ENCODE data around the gene MIX23.
"Not testable (repeated sequence)": the region's sequence is repeated elsewhere in the genome, so short reads cannot be mapped to it uniquely, and the experiment has no call there.

The MIX23 gene

DNA sequence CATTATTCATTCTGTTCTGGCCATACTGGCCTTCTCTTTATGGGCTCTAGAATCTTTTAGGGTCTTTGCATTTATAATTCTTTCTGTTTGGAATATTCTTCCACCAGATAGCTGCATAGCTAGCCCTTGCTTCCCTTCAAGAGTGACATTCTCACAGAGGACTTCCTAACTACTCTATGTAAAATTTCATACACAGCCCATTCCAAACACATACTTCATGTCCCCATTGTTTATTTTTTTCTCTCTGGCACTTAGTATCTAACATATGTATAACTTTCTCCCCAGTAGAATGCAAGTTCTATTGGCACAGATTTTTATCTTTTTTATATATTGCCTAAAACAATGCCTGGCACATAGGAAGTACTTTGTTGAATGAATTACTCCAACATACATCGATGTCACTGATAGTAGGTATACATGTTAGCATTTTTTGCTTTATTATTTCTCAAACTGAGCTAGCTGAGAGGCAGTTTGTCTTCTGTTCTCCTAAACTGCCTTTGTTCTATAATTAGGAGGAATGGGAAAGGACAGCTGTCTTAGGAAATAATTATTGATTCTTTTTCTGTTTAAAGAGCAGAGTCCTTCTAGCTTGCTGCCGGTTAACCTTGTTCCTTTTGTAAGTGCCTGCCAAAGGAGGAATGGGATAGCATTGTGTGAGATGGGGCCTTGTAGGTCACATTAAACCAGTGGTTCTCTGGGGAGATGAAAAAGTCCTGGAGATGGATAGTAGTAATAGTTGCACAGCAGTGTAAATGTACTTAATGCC, 8.8 kb upstream of the MIX23 start:
- no peak for DNase-seq

- no peak for DNase-seq
Measured at GRCh38 chr3:122390665-122391064, 7.6 kb upstream of the MIX23 start.

GRCh38 chr3:122389892-122390291, 6.9 kb upstream of the MIX23 start:
- DNase-seq: no peak

DNA sequence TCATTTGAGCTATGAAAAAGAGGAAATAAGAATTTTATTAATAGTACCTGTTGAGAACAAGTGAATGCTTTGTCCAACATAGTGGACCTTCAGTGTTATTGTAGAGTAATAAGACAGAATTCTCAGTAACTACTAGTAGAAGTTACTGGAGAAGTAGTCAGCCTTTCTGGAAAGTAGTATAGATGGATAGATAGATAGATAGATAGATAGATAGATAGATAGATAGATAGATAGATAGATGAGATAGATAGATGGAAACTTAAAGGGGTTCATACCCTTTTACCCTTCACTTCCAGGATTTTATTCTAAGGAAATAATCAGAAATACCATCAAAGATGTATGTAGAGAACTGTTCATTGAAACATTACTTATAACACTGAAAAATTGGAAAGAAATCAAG, 6.2 kb upstream of the MIX23 start:
- no peak for DNase-seq

DNA sequence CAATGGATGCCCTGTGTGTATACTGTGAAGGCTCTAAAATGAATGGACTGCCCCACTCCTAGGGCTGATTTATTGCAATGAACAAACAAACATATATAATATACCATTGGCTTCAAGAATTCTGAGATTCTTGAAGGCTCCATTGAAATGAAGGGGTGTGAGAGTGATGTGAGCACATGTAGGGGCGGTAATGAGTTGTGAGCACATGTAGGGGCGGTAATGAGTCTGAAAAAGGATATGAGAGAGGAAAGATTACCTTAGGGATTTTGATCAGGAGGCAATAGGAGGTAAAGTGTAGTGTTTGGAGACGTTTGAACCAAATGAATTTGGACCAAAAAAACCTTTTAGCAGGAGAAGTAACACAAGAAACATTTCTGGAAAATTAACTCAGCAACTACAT, 4.7 kb upstream of the MIX23 start:
- DNase-seq: no peak

DNA sequence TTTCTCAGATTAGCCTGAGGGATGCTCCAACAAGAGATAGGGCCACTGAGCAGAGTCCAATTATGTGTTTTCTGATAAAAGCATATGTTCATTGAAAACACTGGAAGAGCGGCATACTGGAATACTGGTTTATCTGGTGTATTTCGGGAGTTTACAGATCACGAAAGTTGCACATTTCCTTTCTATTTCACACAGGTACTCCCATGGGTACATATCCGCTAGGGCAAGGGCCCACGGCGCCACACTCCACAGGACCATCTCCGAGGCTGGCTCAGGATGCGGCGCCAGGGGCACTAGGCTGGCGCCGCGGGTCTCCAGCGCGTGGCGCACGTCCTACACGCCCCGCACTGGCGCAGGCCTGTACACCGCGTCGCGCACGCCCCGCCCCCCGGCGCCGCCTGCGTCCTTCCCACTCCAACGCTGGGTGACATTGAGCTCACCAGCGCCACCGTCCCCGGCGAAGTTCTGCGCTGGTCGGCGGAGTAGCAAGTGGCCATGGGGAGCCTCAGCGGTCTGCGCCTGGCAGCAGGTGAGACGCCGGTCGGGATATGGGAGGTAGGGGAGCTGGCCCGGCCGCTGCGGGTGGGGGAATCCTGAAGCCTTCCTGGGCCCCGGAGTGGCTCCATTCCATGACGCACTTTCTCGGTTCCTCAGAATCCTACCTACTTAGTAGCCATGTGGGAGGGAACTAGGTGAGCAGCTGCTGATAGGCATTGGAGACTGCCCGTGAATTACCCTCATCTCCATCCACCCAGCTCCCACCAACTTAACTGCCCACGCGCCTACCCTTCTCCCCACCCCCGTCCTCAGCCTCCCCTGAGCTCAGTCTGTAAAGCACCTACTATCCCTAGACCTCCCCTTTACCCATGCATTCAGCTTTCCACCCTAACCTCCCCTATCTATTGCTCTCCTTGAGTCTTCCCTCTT, 1.0 kb upstream of the MIX23 start, which contains the start of gene FAM162A:
Gene FAM162A, plus strand, starts transcription at position 412 of the 927 bp plus-strand sequence. Its CDS starts 84 bp downstream, at position 496.
- DNase-seq: peak; percentile 65

GRCh38 chr3:122377975-122378374, 5.1 kb downstream of the MIX23 start:
- DNase-seq: no peak

DNA sequence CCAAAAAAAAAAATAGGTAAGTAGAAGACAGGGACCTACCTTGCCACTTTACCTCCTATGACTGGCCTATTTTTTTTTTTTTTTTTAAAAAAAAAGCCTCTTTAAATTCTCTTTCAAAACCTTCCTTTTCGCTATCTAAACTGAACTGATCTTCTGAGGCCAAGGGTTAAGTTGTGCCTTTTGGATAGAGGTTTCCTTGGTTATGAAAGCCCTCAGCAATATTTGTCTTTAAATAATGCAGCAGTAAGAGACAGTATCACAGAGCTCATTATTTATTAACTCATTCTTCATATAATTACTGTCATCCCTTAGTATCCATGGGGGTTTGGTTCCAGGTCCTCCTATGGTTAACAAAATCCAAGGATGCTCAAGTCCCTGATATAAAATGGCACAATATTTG, 9.0 kb downstream of the MIX23 start:
- no peak for DNase-seq

DNA sequence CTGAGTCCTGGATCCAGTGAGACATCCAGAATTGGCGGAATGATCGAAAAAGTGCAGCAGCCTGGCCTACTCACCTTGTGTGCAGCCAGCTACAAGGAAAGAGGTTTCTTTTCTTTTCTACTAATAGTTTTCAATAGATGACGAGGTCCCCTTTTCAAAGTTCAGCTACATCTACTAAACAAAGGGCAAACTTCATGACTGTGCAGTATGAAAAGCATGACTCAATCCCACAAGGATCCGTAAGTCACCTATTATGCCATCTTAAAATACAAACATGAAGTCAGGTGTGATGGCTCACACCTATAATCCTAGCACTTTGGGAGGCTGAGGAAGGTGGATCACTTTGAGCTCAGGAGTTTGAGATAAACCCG, 16.7 kb downstream of the MIX23 start:
- DNase-seq: no peak

DNA sequence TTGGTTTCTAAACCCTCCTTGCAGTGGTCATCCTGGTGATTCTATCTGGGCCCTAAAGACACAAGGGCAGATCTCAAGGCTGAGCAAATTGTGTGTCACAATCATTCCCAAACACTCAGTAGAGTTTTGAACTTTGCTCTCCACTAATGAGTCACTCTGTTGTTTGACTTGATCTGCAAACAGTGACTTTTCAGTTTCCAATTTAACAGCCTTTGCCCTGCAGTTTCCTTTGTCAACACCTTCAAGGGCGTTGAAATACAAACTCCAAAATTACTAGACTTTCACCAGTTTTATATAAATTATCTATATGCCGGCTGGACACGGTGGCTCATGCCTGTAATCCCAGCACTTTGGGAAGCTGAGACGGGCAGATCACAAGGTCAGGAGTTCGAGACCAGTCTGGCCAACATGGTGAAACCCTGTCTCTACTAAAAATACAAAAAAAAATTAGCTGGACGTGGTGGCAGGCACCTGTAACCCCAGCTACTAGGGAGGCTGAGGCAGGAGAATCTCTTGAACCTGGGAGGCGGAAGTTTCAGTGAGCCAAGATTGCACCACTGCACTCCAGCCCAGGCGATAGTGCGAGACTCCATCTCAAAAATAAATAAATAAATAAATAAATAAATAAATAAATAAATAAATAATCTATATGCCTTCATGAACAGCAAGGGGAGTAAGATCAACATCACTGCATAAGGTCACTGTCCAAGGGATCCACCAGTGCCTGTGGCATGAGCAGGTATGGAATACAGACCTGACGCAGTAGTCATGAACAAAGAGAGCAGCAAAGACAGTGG, 17.3 kb downstream of the MIX23 start:
- DNase-seq: not testable (repeated sequence)

- no peak for DNase-seq
Measured at GRCh38 chr3:122365073-122365472, 18.0 kb downstream of the MIX23 start.

DNA sequence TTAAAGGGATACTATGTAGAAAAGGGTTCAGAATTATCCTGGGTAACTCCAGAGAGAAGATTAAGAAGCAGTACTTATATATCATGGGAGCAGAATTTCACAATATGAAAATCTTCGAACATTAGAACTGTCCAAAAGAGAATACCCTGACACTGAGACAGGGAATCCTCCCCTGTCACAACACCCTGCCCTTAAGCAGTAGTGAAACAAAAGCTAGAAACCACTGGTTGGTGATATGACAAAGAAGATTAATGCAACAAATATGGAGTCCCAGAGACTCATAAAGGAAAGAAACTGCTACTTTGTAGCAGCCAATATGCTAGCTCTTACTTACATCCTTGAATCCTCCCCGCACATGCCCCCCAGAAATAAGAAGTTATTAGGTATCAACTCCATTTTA, 18.5 kb downstream of the MIX23 start:
- no peak for DNase-seq

DNA sequence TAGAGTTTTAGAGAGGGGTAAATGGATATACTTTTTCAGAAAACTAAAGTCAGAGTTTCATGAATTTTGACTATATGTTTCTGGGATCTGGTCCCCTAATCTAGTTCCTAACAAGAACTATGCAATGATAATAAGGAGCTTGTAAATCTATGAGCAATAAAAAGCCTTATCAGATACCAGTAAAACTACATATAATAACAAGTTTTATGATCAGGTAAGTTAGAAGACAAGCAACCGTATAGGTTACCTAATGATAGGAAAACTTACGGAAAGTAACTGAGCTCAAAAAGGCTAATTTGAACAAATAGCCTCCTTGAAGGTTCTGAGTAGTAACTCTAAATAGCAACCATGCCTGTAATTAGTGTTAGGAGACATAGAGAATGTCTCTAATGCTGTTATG, 21.0 kb downstream of the MIX23 start:
- no peak for DNase-seq

GRCh38 chr3:122358703-122359032, 24.4 kb downstream of the MIX23 start:
- no peak for DNase-seq

GRCh38 chr3:122357828-122358702, 25.0 kb downstream of the MIX23 start:
- DNase-seq: no peak

GRCh38 chr3:122356402-122356801, 26.6 kb downstream of the MIX23 start:
- peak; percentile 23 for DNase-seq

GRCh38 chr3:122355612-122356011, 27.4 kb downstream of the MIX23 start:
- DNase-seq: no peak

DNA sequence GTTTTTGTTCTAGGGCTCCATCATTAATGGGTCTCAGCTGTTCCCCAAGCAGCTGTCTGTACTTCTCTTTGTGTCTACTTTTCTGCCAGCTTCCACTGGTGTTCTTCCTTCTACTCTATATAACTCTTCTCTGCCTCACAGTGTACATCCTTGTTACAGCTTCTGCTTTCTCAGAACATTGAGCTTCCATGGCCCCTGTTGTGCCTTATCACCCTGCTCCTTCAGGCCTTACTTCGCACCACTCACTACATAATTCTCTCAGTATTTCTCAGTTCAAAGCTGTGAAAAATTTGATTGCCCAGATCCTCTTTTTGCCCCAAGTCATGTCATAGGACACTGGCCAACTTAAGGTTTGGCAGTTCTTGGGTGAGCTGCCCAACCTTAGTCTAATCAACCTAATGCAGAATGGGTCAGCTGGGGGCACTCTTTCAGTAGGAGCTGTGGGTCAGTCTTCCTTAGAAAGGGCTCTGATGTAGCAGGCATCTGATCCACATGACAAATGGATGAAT, 29.1 kb downstream of the MIX23 start:
- no peak for DNase-seq

GRCh38 chr3:122353215-122353614, 29.8 kb downstream of the MIX23 start:
- no peak for DNase-seq

DNA sequence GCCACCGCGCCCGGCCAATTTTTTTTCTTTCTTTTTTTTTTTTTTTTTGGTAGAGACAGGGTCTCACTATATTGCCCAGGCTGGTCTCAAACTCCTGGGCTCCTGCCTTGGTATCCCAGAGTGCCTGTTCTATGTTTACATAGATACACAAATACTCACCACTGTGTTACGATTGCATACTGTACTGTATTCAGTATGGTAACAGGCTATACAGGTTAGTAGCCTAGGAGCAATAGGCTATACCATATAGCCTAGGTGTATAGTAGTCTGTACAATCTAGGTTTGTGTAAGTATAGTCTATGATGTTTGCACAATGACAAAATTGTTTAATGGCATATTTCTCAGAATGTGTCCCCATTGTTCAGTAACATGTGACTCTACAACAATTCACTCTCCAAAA, 31.4 kb downstream of the MIX23 start:
- no peak for DNase-seq

DNA sequence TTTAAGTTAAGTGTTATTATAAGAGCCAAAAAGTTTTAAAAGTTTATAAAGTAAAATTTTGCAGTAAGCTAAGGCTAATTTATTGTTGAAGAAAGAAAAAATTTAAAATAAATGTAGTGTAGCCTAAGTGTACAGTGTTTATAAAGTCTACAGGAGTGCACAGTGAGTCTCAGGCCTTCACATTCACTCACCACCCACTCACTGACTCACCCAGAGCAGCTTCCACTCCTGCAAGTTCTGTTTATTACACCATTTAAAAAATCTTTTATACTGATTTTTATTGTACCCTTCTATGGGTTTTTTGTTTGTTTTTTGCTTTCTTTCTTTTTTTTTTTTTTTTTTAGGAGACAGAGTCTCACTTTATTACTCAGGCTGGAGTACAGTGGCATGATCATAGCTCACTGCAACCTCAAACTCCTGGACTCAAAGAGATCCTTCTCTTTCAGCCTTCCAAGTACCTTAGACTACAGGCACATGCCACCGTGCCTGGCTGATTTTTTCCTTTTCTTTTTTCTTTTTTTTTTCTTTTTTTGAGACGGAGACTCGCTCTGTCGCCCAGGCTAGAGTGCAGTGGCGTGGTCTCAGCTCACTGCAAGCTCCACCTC, 32.1 kb downstream of the MIX23 start:
- DNase-seq: no peak

DNA sequence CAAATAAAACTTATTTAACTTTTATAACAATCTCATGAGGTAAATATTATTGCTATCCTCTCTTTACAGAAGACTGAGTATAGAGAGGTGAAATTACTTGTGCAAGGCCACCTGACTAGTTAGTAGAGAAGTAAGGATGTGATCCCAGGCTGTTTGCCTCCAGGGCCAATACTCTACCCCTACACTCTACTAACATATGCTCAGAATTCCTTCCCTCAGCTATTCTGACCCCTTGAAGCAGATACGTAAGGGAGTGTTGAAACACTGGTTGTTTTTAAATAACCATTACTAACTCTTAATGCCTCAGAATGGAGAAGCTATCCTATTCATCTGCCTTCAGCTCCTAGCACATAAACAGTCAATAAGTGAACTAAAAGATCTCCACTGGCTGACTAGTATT, 33.9 kb downstream of the MIX23 start:
- no peak for DNase-seq
